Measurements from ENCODE around the gene STAP2. TPM values are rescaled to one million over a fixed set of nuclear protein-coding genes. Genes with fewer than 3 reads are reported as not detected.

Gene STAP2
- total and polyA plus RNA-seq, 2 donors (not counting 3 experiments of a cell fraction or from before 2014, with no cell fraction given) = 12.2 to 21.7 TPM

- no TSS peak for BruUV-seq (replicated peaks)
- TF ChIP-seq POLR2A (IDR thresholded peaks at IDR 0.05; ENCODE audit: low read depth, low read length) (no peak), EZH2 (IDR thresholded peaks at IDR 0.05; ENCODE audit: borderline replicate concordance, low read depth, low read length, severe bottlenecking) (no peak), CTCF (IDR thresholded peaks at IDR 0.05; ENCODE audit: extremely low read depth in 1 of 2, insufficient read depth in 1 of 2, low read depth in 1 of 2, low read length in 2 of 2) (no peak), POLR2AphosphoS5 (IDR thresholded peaks at IDR 0.05; ENCODE audit: insufficient read depth, low read depth, low read length) (no peak), MYC (IDR thresholded peaks at IDR 0.05; ENCODE audit: low read depth, low read length) (no peak), FOS (IDR thresholded peaks at IDR 0.05; ENCODE audit: borderline replicate concordance, insufficient read depth, low read length) (no peak), JUN (IDR thresholded peaks at IDR 0.05; ENCODE audit: borderline replicate concordance, insufficient read depth, insufficient read length, low read depth) (no peak), GATA2 (IDR thresholded peaks at IDR 0.05; ENCODE audit: insufficient read depth, insufficient read length, low read depth, low read length) (no peak)
- TF ChIP-seq, protein P1, sequence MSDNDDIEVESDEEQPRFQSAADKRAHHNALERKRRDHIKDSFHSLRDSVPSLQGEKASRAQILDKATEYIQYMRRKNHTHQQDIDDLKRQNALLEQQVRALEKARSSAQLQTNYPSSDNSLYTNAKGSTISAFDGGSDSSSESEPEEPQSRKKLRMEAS (IDR thresholded peaks at IDR 0.05; ENCODE audit: insufficient read depth, insufficient read length) = no peak
- CTCF ChIA-PET = no interaction called here
- no peaks in the 10 kb centered on the region for H3K27me3 ChIP-seq (ENCODE audit: control insufficient read depth in 2 of 2, insufficient read depth in 2 of 2, low read length in 2 of 2)
- no peaks in the 10 kb centered on the region for H3K4me1 ChIP-seq (ENCODE audit: control insufficient read depth, extremely low read depth, insufficient read depth, low read length)
- peaks cover 0 to 8% of the 10 kb centered on the region in 2 experiments for H3K36me3 ChIP-seq (ENCODE audit: control insufficient read depth in 2 of 2, extremely low read depth in 1 of 2, insufficient read depth in 2 of 2, low read length in 2 of 2)
- H3K4me3 ChIP-seq (replicated peaks in 1 of 3; ENCODE audit: insufficient read depth in 1 of 3, low read depth in 1 of 3, low read length in 3 of 3) = no peak overlapping the region
- H3K4me2 ChIP-seq (ENCODE audit: insufficient read depth, low read length) = no peak overlapping the region
- dilution Hi-C loops (cut with MboI; ENCODE audit: extremely low pct_ligation_motif_present, low sequenced_read_pairs) = no loop called here
- POLR2A ChIA-PET = no interaction called here
- H4K20me1 ChIP-seq (replicated peaks; ENCODE audit: control insufficient read depth, extremely low read depth, insufficient read depth, low read length) = no peaks in the 10 kb centered on the region
- no peak overlapping the region for H3K9ac ChIP-seq (replicated peaks; ENCODE audit: extremely low read depth, insufficient read depth, low read length)
- H2AFZ ChIP-seq (ENCODE audit: low read depth, low read length) = no peak overlapping the region
- no peak for DNase-seq (ENCODE audit: low read depth, low spot score)
- no peaks in the 10 kb centered on the region for H3K79me2 ChIP-seq (ENCODE audit: control insufficient read depth, insufficient read depth, low read length)
- H3K27ac ChIP-seq (ENCODE audit: insufficient read depth, low read depth, low read length) = no peak overlapping the region
- no peaks in the 10 kb centered on the region for H3K9me3 ChIP-seq (replicated peaks; ENCODE audit: control insufficient read depth, insufficient read depth, low read length)
- no peaks in the 10 kb centered on the region for H3K9me1 ChIP-seq (replicated peaks; ENCODE audit: control insufficient read depth, extremely low read depth, insufficient read depth, low read length)
- intact Hi-C loops (cut with micrococcal nuclease) = loop anchor here (10.0 kb wide), 1 partner anchor 864 kb away; no protein-coding TSS in a partner anchor
- no peak for FAIRE-seq
Observed at GRCh38 chr19:4310247-4311121, 28.1 kb downstream of the STAP2 start.
